HG03354 (cell line): ENCODE results near the gene SHANK3.

ENCODE experiments used
- ATAC-seq: cut with Tn5 transposase; IDR thresholded peaks from one replicate; pipeline ENCODE4 v1.9.1; 2021; ENCODE audit warnings: mild to moderate bottlenecking; ENCODE audit not compliant: unreplicated experiment, poor library complexity, severe bottlenecking

The SHANK3 gene

DNA sequence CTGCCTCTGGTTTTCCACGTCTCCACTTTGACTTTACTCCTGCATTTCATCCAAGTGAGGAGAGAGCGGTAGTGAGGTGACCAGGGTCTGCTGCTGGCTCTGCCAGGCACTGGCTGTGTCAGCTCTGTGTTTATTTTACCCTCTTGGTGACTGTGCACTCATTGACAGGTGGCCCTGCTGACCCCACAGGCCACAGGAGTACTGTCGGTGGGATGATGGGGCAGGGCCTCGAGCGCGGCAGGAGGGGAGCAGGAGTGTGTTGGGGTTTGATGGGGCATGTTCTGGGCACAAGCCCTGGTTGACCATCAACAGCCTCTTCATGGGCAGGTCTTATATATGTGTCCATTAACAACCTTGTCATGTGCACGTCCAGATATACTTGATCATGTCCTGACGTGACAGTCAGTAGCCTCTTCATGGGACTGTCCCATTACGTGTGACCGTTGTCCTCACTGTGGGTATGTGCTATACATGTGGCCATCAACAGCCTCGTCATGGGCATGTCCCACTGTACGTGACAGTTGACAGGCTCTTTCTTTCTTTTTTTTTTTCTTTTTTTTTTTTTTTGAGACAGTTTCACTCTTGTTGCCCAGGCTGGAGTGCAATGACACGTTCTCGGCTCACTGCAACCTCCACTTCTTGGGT is 34.0 kb downstream of the SHANK3 start:
- ATAC-seq: no peak

DNA sequence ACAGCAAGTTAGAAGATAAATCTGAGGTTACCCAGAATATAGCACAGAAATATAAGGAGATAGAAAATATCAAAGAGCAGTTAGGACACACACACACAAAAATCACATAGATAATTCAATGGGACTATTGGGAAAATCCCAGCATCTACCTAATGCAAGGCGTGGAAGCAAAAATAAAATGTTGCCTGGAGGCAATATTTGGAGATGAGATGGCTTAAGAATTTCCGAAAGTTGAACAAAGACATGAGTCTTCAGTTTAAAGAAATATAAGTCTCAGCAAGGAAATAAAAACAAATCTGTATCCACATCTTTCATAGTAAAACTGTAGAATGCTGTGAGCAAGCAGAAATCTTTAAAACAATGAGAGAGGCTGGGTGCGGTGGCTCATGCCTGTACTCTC is 35.9 kb downstream of the SHANK3 start:
- ATAC-seq: no peak

DNA sequence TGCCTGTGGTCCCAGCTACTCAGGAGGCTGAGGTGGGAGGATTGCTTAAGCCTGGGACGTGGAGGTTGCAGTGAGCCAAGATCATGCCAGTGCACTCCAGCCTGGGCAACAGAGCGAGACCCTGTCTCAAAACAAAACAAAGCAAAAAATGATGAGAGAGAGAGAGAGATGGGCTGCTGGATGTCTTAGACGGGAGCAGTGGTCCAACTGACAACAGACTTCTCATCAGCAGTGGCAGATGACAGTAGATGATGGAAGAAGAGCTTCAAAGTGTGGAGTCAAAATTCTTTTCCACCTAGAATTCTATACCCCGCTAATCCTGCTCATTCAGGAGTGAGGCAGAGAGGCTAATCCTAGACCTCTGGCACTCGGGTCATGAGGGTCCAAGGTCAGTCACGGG is 36.4 kb downstream of the SHANK3 start:
- ATAC-seq: no peak

DNA sequence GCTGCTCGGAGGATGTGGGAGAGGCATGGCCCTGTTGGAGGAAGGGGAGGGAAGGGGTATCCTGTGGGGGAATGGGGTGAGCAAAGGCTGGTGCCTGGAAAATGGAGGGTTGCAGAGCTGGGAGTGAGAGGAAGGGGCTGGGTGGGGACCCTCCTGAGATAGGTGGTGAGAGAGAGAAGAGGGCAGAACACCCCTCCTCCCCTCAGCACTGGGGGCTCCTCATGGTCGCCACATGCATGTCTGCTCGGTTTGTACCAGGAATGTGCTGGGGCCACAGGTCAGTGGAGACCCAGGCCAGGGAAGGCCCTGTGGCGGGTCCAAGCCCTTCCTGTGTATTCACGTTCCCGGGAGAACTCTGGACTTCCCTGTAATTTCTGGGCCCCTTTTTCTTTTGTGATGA is 37.6 kb downstream of the SHANK3 start:
- no peak for ATAC-seq

DNA sequence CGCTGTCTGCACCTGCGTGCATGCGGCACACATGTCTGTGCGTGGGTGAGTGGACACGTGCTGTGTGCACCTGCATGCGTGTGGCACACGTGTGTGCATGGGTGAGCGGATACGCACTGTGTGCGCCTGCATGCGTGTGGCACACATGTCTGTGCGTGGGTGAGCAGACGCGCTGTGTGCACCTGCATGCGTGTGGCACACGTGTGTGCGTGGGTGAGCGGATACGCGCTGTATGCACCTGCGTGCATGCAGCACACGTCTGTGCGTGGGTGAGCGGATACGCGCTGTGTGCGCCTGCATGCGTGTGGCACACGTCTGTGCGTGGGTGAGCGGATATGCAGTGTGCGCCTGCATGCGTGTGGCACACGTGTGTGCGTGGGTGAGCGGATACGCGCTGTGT is 38.3 kb downstream of the SHANK3 start:
- ATAC-seq: no peak

DNA sequence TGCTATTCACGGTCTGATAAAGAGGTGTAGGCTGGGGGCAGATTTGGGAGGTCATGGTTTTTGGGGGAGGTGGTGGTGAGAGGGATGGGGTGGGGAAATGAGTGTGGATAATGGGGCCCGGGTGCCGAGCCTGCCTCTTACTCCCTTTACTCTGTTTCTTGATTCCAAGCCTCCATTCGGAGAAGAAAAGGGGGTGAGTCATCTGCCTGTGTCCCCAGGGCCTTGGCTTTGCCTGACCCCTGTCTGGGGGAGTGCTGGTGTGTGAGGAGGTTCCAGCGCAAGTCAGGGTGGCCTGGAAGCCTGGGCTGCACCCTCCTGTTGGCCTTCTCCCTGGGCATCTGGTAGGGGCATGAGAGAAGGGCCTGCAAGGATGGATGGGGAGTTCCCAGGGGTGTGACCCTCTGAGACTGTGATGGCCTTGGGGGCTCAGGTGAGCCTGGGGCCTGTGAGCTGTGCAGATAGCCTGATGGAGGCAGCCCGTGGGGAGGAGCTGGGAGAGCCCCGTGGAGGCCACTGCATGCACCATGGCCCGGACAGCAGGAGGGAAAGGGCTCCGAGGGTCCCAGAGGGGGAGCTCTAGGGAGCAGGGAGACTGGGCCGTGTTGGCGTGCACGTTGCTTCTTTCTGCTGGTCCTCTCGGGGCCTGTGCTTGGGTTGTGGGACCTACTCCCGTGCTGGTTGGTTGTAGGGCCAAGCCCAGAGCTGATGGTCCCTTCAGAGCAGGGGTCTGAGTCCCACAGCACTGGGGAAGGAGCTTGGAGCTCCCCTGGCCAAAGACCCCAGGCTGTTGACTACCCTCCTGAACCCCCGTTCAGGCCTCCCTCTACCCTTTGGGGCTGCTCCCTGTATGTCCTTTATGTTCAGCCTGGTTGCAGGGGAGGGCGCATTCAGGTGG is 39.1 kb downstream of the SHANK3 start:
- ATAC-seq: no peak

DNA sequence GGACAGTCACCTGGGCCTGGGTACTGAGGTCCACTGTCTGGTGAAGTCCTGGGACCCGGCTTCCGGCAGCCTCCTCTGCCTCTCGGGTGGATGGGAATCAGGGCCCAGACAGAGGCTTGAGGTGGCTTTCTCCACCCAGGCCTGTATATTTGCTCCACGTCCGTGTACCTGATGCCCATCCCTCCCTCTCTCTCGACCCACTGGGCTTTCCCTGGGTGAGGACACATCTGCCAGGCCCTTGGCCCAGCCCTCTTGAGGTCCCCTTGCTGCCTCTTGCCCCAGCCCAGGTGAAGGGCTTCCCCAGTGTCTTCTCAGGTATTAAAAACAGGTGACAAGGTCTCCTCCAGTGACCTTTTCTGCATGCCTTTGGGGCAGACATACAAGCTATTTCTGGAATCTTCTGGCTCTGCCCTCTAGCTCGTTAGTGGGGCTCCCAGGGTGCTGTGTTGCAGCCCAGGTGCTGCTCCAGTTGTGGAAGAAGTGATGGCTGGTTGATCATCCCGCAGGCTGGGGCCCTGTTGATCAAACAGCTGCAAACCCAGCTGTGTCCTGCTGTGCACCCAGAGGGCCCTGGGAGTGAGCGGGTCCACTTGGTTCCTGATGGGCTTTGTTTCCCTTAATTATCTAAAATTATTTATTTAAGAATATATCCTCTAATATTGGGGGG is 39.9 kb downstream of the SHANK3 start:
- ATAC-seq: no peak

DNA sequence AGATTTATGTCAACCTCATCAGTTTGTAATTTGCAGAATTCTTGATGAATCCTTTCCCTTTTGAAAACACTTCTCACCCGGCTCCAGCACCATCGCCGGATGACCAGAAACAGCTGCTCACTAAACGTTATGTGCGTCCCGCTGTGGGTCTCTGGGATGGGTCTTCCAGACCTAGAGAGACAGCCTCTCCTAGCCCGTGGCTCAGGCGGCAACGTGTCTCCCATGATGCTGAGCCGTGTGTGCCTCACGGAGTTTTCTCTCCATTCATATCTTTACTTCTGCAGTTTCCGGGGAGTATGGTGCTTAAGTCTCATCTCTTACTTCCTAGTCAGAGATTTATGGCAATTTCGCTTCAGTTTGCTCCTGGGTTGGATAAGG is 40.4 kb downstream of the SHANK3 start:
- no peak for ATAC-seq

DNA sequence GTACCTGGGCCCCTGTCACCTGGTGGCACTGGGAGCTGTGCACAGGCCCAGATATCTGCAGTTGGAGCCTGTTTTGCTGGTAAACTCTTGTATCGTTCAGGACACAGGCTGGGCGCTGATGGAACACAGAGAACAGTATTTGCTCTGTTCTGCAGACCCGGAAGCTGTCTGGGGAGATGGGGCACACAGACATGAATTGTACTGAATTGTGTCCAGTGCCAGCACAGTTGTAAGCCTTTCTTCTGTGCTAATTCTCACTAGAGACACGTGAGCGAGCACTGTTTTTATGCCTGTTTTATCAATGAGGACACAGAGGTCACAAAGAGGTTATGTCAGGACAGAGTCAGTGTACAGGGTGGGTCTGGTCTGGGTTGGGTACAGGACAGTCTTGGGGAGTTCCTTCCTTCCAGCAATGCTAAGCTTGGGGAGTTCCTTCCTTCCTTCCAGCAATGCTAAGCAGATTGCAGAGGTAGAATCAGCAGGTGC is 41.0 kb downstream of the SHANK3 start:
- no peak for ATAC-seq

DNA sequence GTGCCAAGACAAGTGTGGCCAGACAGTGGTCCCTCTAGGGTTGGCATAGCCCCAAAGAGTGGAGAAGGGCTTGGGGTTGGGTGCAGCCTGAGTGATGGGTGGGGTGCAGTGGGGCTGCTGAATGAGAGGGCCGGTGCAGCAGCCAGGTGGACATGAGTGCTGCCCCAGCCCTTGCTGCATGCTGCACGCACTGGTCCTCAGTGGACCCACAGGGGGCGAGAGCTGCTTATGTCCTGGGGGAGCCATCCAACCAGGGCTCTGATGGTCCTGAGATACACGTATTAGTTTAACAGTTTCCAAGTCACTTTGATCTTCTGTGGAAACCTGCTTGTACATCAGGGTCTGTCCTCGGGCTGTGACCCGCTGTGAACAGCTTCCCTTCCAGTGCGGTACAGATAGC is 41.5 kb downstream of the SHANK3 start:
- no peak for ATAC-seq

DNA sequence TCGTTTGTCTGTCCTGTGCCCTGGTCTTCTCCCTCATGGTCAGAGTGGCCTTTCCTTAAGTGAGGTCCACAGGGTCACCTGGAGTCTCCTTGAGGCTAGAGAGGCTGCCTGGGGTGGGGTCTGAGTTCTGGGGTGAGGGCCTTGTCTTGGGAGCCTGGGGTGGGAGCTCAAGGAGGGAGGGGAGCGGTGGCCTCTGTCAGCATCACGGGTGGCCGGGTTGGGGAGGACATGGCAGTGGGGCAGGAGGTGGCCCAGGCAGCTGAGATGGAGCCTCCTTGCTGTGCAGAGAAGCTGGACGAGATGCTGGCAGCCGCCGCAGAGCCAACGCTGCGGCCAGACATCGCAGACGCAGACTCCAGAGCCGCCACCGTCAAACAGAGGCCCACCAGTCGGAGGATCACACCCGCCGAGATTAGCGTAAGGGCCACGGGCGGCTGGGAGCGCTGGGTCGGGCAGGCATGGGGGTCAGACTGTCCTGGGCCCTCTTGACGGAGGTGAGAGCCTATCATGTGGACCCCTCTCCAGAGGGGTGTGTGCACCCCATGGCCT is 42.1 kb downstream of the SHANK3 start:
- ATAC-seq: no peak

DNA sequence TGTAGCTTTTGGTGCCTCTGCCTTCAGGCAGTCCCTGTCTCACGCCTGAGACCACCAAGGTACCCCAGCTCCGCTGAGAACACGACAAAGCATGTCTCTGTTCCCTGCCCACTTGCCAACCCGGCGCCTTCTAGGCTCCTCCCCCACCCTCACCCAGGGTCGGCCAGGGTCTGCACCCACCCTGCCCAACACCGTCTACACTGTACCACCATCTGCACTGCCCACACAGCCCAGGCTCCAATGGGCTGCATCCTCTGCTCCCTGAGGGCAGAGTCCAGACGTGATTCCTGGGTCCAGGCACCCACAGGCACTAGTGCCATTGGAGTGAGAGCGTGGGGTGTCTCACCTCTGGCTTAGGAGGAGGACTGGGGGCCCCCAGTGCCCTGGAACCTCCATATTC is 42.6 kb downstream of the SHANK3 start:
- no peak for ATAC-seq

DNA sequence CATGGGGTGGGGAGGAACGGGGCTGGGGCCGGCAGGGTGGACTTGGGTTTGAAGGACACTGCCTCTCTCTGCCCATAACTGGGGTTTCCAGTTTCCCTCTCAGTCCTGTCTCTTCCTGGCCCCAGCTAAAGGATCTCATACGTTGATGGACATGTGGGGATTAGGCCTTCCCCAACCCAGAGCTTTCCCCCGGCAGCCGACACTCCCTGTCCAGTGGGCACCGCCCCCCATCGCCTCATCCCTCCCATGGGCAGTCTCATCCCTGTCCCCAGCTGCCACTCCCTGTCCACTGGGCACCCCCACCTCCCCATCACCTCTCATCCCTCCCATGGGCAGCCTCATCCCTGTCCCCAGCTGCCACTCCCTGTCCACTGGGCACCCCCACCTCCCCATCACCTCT is 43.2 kb downstream of the SHANK3 start:
- no peak for ATAC-seq

DNA sequence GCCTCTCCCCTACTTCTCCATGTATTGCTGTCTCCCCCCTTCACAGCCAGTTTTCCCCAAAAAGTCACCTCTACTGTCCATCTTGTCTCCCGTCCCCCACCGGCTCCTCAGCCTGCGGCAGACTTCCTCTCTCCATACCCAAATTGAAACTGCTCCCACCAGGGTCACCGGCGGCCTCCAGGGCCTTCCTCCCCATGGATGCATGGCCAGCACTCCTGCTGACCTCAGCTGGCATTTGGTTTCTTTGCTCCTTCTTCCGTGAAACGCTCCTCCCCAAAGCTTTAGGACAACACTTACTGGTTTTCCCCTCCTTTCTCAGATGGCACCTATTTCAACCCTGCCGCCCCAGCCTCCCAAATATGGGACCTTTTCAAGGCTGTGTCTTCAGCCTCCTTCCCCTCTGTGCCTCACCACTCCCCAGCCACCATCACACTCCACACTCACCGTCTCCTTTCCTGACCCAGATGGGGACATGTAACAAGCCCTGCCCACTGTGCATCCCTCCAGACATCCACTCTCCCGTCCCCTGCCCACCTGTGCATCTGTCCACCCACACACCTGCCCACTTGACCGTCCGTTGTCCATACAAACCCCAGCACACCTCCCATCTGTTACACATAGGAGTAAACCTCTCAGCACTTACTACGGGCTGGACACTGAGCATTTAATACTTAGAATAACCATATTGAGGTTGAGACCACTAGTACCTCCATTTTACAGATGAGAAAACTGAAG is 43.8 kb downstream of the SHANK3 start:
- no peak for ATAC-seq

DNA sequence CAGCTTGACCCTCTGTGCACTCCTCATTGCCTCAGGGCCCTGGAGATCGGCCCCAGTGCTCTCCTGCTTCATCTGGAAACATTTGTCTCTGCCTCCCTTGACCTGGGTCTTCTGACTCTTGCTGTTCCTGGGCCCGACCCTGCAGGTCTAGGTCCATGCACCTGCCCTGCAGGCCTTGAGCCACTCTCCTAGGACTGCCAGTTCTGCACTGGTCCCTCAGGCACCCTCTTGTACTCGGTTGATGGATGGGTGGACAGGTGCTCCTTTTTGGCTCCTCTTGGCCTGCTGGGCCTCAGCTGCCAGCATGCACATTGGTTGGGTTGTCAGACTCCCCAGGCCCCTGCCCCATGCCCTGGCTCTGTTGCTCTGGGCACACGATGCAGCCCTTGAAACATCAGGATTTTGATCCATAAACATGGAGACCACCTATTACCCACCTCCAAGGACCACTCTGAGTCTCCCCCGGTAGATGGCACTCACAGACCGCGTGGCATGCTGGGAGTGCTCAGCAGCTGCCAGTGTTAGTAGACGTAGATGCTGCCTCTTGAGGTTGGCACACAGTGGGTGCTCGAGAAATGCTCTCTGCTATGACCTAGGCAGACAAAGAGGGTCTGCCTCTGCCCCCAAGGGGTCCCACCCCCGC is 45.2 kb downstream of the SHANK3 start:
- ATAC-seq: no peak

DNA sequence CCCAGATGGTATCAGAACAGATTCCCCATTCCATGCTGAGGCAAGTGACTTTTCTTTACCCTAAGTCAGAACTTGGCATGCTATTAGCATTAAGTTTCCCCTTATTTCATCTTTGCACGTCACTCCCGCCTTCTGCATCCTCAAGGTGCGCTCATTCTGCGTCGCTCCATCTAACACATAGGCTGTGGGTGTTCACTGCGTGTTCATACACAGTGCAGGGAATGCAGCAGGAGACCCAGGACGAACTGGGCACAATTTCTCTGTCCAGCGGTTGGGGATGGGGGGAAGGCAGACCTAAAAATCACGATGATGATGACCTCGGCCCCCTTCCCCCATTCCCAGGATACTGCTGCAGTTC is 45.7 kb downstream of the SHANK3 start:
- no peak for ATAC-seq

DNA sequence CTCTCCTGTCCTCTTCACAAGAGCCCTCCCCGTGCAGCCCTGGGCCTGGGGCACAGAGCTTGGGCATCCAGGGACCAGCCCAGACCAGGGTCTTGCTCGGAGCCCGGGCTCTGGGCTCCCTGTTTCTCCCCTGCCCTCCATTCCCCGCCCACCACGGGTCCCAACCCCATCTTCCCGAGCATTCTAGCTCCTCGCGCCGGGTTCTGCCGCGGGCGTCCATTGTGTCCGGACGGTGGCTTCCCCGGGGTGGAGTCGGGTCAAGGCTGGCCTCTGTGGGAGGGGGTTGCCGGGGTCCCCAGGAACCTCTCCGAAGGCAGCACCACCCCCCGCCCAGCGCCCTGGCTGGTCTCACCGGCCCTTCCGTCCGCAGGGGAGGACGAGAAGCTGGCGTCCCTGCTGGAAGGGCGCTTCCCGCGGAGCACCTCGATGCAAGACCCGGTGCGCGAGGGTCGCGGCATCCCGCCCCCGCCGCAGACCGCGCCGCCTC is 47.2 kb downstream of the SHANK3 start:
- no peak for ATAC-seq

DNA sequence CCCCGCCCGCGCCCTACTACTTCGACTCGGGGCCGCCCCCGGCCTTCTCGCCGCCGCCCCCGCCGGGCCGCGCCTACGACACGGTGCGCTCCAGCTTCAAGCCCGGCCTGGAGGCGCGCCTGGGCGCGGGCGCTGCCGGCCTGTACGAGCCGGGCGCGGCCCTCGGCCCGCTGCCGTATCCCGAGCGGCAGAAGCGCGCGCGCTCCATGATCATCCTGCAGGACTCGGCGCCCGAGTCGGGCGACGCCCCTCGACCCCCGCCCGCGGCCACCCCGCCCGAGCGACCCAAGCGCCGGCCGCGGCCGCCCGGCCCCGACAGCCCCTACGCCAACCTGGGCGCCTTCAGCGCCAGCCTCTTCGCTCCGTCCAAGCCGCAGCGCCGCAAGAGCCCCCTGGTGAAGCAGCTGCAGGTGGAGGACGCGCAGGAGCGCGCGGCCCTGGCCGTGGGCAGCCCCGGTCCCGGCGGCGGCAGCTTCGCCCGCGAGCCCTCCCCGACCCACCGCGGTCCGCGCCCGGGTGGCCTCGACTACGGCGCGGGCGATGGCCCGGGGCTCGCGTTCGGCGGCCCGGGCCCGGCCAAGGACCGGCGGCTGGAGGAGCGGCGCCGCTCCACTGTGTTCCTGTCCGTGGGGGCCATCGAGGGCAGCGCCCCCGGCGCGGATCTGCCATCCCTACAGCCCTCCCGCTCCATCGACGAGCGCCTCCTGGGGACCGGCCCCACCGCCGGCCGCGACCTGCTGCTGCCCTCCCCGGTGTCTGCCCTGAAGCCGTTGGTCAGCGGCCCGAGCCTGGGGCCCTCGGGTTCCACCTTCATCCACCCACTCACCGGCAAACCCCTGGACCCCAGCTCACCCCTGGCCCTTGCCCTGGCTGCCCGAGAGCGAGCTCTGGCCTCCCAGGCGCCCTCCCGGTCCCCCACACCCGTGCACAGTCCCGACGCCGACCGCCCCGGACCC is 48.0 kb downstream of the SHANK3 start:
- no peak for ATAC-seq
